ENCODE results near the gene SLC15A2. TPM values are rescaled to one million over a fixed set of nuclear protein-coding genes. Genes with fewer than 3 reads are reported as not detected.

Gene SLC15A2
- total RNA-seq, 1 donor from 2014 or later = 3.4 TPM

GRCh38 chr3:121962443-121962842 is 68.2 kb downstream of the SLC15A2 start:
- Mint-ChIP-seq H3K4me3 (no peak overlapping the region), H3K36me3 (no peaks in the 10 kb centered on the region), H3K27ac (no peak overlapping the region), H3K27me3 (ENCODE audit: low read depth) (no peaks in the 10 kb centered on the region), H3K9me3 (peaks cover 28% of the 10 kb centered on the region), H3K4me1 (no peaks in the 10 kb centered on the region)
- DNase-seq (ENCODE audit: low spot score in 2 of 2, unreplicated experiment in 2 of 2) = no peak
- TF ChIP-seq CTCF (IDR thresholded peaks at IDR 0.05; ENCODE audit: unreplicated experiment) = no peak

- no peak for TF ChIP-seq CTCF (IDR thresholded peaks at IDR 0.05; ENCODE audit: unreplicated experiment)
- H3K4me1 Mint-ChIP-seq = no peaks in the 10 kb centered on the region
- no peaks in the 10 kb centered on the region for H3K36me3 Mint-ChIP-seq
- H3K9me3 Mint-ChIP-seq = peaks cover 35% of the 10 kb centered on the region
- no peak overlapping the region for H3K4me3 Mint-ChIP-seq
- no peaks in the 10 kb centered on the region for H3K27me3 Mint-ChIP-seq (ENCODE audit: low read depth)
- no peak overlapping the region for H3K27ac Mint-ChIP-seq
- no peak for DNase-seq (ENCODE audit: low spot score in 2 of 2, unreplicated experiment in 2 of 2)
Observed at GRCh38 chr3:121963608-121964007, 69.4 kb downstream of the SLC15A2 start.

- Mint-ChIP-seq H3K9me3 (peaks cover 44% of the 10 kb centered on the region), H3K4me3 (no peak overlapping the region), H3K27me3 (ENCODE audit: low read depth) (no peaks in the 10 kb centered on the region), H3K36me3 (peaks cover 2% of the 10 kb centered on the region), H3K27ac (no peak overlapping the region), H3K4me1 (peaks cover 6% of the 10 kb centered on the region)
- DNase-seq (ENCODE audit: low spot score in 2 of 2, unreplicated experiment in 2 of 2) = no peak
- no peak for TF ChIP-seq CTCF (IDR thresholded peaks at IDR 0.05; ENCODE audit: unreplicated experiment)
Observed at GRCh38 chr3:121969631-121970030, 75.4 kb downstream of the SLC15A2 start.

- Mint-ChIP-seq H3K4me3 (no peak overlapping the region), H3K27me3 (ENCODE audit: low read depth) (no peaks in the 10 kb centered on the region), H3K9me3 (peaks cover 45% of the 10 kb centered on the region), H3K27ac (no peak overlapping the region), H3K4me1 (peaks cover 6% of the 10 kb centered on the region), H3K36me3 (peaks cover 6% of the 10 kb centered on the region)
- no peak for DNase-seq (ENCODE audit: low spot score in 2 of 2, unreplicated experiment in 2 of 2)
- TF ChIP-seq CTCF (IDR thresholded peaks at IDR 0.05; ENCODE audit: unreplicated experiment) = no peak
Observed at GRCh38 chr3:121970047-121970446, 75.8 kb downstream of the SLC15A2 start.

GRCh38 chr3:121974601-121975111 is 80.5 kb downstream of the SLC15A2 start:
- Mint-ChIP-seq H3K27ac (no peak overlapping the region), H3K9me3 (peaks cover 39% of the 10 kb centered on the region), H3K4me1 (peaks cover 14% of the 10 kb centered on the region), H3K27me3 (ENCODE audit: low read depth) (no peaks in the 10 kb centered on the region), H3K4me3 (no peak overlapping the region), H3K36me3 (peaks cover 10% of the 10 kb centered on the region)
- no peak for DNase-seq (ENCODE audit: low spot score in 2 of 2, unreplicated experiment in 2 of 2)
- TF ChIP-seq CTCF (IDR thresholded peaks at IDR 0.05; ENCODE audit: unreplicated experiment) = no peak
